ENCODE measurements around the gene MPHOSPH8. TPM values are rescaled to one million over a fixed set of nuclear protein-coding genes. Genes with fewer than 3 reads are reported as not detected.

The MPHOSPH8 gene
- total RNA-seq, 4 donors from 2014 or later: 25.8 to 62.7 (median 48.6) TPM

- TF ChIP-seq POLR2A (IDR thresholded peaks at IDR 0.05): no peak
- in situ Hi-C loops (cut with MboI; ENCODE audit: low pct_ligation_motif_present in 1 of 4, low pct_unique_long_range_greater_than_20kb in 1 of 4, low sequenced_read_pairs in 3 of 4): no loop called here
- Histone ChIP-seq H3K27ac (no peak overlapping the region), H3K4me1 (no peaks in the 10 kb centered on the region), H3K27me3 (no peaks in the 10 kb centered on the region), H3K36me3 (peaks cover 0 to 57% (median 24%) of the 10 kb centered on the region in 4 donors), H3K4me3 (no peak overlapping the region), H3K9me3 (no peaks in the 10 kb centered on the region)
- DNase-seq: no peak
- WGBS, 2 donors (ENCODE audit: low coverage in 1 of 2): 52 to 69% methylated on average over 5 of the region's 5 CpGs
- intact Hi-C loops (cut with DNase I; ENCODE audit: low total_unique reads): no loop called here
Observed at GRCh38 chr13:19672990-19673389, 39.5 kb downstream of the MPHOSPH8 start.

- in situ Hi-C loops (cut with MboI; ENCODE audit: low pct_ligation_motif_present in 1 of 4, low pct_unique_long_range_greater_than_20kb in 1 of 4, low sequenced_read_pairs in 3 of 4) (no loop called here), intact Hi-C loops (cut with DNase I; ENCODE audit: low total_unique reads) (no loop called here)
- no peaks in the 10 kb centered on the region for H3K9me3 ChIP-seq
Observed at GRCh38 chr13:19673473-19674430, 40.3 kb downstream of the MPHOSPH8 start.

GRCh38 chr13:19674898-19675297, 41.4 kb downstream of the MPHOSPH8 start:
- Histone ChIP-seq H3K4me3 (no peak overlapping the region), H3K4me1 (no peaks in the 10 kb centered on the region), H3K9me3 (no peaks in the 10 kb centered on the region), H3K27ac (no peak overlapping the region), H3K36me3 (peaks cover 0 to 43% (median 17%) of the 10 kb centered on the region in 4 donors), H3K27me3 (no peaks in the 10 kb centered on the region)
- intact Hi-C loops (cut with DNase I; ENCODE audit: low total_unique reads): no loop called here
- TF ChIP-seq EP300 (IDR thresholded peaks at IDR 0.05; ENCODE audit: low read depth) (no peak), CTCF (IDR thresholded peaks at IDR 0.05) (no peak), POLR2A (IDR thresholded peaks at IDR 0.05) (no peak), POLR2AphosphoS5 (IDR thresholded peaks at IDR 0.05) (no peak)
- no peak for DNase-seq
- in situ Hi-C loops (cut with MboI; ENCODE audit: low pct_ligation_motif_present in 1 of 4, low pct_unique_long_range_greater_than_20kb in 1 of 4, low sequenced_read_pairs in 3 of 4): no loop called here
- 87 to 90% methylated on average over 7 to 10 of the region's 10 CpGs for WGBS, 2 donors (ENCODE audit: low coverage in 1 of 2)

More at GRCh38 chr13:19673473-19674430, 40.3 kb downstream of the MPHOSPH8 start:
- no peak for TF ChIP-seq POLR2A (IDR thresholded peaks at IDR 0.05)
- TF ChIP-seq CTCF (IDR thresholded peaks at IDR 0.05): no peak
- TF ChIP-seq EP300 (IDR thresholded peaks at IDR 0.05; ENCODE audit: low read depth): no peak
- Histone ChIP-seq H3K4me1 (no peaks in the 10 kb centered on the region), H3K36me3 (peaks cover 0 to 49% (median 21%) of the 10 kb centered on the region in 4 donors), H3K27me3 (no peaks in the 10 kb centered on the region), H3K4me3 (no peak overlapping the region), H3K27ac (no peak overlapping the region)
- no peak for DNase-seq
- WGBS, 2 donors (ENCODE audit: low coverage in 1 of 2): 87 to 88% methylated on average over 10 to 11 of the region's 11 CpGs

GRCh38 chr13:19676168-19676567, 42.7 kb downstream of the MPHOSPH8 start:
- in situ Hi-C loops (cut with MboI; ENCODE audit: low pct_ligation_motif_present in 1 of 4, low pct_unique_long_range_greater_than_20kb in 1 of 4, low sequenced_read_pairs in 3 of 4): no loop called here
- Histone ChIP-seq H3K36me3 (peaks cover 0 to 31% (median 12%) of the 10 kb centered on the region in 4 donors), H3K4me1 (no peaks in the 10 kb centered on the region), H3K27ac (no peak overlapping the region), H3K27me3 (no peaks in the 10 kb centered on the region), H3K9me3 (no peaks in the 10 kb centered on the region), H3K4me3 (no peak overlapping the region)
- 72 to 89% methylated on average over 2 to 3 of the region's 3 CpGs for WGBS, 2 donors (ENCODE audit: low coverage in 1 of 2)
- no peak for TF ChIP-seq POLR2A (IDR thresholded peaks at IDR 0.05)
- no peak for TF ChIP-seq EP300 (IDR thresholded peaks at IDR 0.05; ENCODE audit: low read depth)
- TF ChIP-seq CTCF (IDR thresholded peaks at IDR 0.05): no peak
- TF ChIP-seq POLR2AphosphoS5 (IDR thresholded peaks at IDR 0.05): no peak
- intact Hi-C loops (cut with DNase I; ENCODE audit: low total_unique reads): no loop called here
- DNase-seq: no peak

All from transverse colon (tissue), 4 donors.